HG02588 (cell line): Measurements from ENCODE around the gene TOP1.

Experiments
- ATAC-seq: cut with Tn5 transposase; IDR thresholded peaks from one replicate; pipeline ENCODE4 v1.9.1; 2021; ENCODE audit warnings: mild to moderate bottlenecking, moderate library complexity; ENCODE audit not compliant: unreplicated experiment

TOP1 gene

GRCh38 chr20:41140226-41141133 is 111.9 kb downstream of the TOP1 start:
- ATAC-seq, result no peak

DNA sequence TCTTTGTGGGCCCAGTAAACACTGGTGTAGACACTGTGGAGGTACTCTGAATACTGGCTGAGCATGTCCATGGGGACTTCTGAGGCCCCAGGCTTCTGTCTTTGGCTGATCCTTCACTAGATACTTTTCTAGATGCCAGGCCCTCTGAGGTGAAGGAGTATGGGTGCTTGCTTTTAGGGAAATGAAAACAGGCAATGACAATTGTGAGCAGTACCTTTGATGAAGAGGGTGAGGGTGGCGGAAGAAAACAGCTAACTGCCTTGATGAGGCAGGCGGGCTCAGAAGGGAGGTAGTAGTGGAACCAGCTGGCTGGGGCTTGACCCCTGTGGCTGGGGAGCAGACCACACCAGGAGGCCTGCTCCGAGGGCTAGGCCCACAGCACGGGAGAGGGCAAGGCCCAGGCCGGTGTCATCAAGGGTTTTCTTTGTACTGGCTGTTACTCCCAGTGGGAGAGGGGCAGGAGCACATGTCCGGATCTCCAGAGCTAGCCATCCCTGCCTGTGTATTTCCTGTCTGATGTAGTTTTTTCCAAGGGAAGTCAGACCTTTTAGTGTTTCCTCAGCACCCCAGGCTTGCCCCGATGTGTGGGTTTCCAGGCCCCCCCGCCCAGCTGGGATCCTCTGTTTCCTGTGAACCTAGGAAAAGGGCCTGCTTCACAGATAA is 112.7 kb downstream of the TOP1 start:
- no peak for ATAC-seq

DNA sequence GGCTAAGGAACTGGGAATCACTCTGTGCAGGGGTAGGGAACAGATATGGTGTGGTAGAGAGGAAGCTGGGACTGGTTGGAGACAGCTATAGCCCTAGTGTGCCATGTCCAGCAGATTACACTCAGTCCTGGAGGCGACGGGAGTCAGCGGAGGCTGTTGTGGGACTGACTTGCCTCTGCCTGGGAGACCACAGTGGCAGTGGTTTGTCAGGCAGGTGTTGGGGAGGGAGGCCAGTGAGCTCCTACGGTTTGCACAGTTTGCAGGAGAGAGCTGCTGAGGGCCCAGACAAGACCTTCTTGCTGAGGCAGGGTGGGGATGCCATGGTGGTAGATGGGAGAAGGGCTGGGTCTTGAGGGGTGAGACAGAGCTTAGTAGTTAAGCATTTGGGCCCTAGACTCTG is 113.6 kb downstream of the TOP1 start:
- ATAC-seq, result no peak

- no peak for ATAC-seq
These were observed 114.3 kb downstream of the TOP1 start for GRCh38 chr20:41142919-41143318.

DNA sequence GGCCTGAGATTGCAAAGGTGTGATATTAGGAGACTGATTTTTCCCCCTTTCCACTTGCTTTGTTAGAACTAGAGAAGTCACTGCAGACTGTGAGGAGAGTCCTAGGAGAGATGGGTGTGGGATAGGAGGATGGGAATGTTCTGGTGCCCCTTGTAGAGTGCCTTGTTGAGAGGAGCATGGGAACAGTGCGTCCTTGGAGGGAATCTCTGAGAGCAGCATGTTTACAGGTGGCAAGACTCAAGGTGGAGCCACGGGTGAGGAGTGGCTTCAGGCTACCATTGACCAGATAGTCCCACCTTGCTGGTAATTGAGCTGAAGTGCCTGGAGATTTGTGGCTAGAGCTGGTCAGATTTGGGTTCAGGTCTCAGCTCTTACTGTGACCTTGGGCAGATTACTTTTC is 114.7 kb downstream of the TOP1 start:
- ATAC-seq, result no peak

- no peak for ATAC-seq
These were observed 116.7 kb downstream of the TOP1 start for GRCh38 chr20:41145317-41145716.

DNA sequence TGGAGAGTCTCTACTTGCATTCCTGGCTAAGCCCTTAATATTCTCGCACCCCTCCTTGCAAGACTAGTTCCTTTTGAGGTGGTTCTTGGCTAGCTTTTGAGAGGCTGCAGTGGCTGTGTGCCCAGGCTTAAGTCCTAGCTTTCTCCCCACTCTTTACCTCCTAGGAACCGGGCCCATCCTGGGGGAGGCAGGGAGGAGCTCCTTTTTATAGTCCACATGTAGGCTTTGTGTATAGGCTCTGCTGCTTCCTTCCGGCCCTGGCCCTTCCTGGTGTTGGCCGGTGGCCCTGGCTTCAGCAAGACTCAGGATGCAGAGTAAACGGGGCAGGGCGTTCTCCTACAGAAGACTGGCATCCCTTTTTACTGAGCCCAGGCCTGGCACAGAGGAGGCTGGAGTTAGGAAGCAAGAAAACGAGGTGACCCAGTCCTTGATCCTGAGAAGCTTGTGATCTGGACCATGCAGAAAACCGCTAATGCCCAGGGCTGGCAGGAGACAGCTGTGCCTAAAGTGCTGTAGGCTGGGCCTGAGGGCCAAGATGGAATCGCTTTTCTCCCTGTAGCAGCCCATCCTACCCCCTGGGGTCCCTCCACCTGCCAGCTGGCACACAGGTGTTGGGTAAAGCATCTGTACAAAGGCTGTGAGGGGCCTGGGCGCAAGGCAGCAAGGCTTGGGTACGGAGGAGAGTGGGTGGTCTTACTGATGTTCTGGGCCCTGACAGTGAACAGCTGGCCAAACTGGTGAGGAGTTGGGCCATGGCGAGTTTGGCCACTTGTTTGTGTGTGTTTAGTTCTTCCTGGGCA is 117.4 kb downstream of the TOP1 start:
- ATAC-seq, result no peak

- no peak for ATAC-seq
These were observed 119.2 kb downstream of the TOP1 start for GRCh38 chr20:41147767-41148191.

DNA sequence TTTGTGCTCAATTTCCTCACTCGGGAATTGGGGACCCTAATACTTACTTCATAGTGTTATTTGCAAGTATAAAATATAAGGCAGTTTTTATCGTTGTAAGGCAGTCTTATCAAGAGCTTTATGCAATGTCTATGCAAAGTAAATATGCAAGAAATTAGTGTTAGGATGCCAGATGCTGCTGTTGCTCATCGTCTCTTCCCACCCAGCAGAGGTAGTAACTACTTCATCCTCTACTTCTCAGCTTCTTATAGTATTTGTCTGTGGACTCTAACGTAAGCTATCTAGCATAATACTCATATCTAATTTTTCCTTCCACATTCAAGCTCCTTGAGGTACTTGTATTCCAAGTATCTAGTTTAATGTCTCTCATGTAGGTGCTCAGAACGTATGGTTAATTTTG is 120.3 kb downstream of the TOP1 start:
- no peak for ATAC-seq

- ATAC-seq, result no peak
These were observed 122.0 kb downstream of the TOP1 start for GRCh38 chr20:41150664-41151063.

- no peak for ATAC-seq
These were observed 122.7 kb downstream of the TOP1 start for GRCh38 chr20:41151134-41151869.

DNA sequence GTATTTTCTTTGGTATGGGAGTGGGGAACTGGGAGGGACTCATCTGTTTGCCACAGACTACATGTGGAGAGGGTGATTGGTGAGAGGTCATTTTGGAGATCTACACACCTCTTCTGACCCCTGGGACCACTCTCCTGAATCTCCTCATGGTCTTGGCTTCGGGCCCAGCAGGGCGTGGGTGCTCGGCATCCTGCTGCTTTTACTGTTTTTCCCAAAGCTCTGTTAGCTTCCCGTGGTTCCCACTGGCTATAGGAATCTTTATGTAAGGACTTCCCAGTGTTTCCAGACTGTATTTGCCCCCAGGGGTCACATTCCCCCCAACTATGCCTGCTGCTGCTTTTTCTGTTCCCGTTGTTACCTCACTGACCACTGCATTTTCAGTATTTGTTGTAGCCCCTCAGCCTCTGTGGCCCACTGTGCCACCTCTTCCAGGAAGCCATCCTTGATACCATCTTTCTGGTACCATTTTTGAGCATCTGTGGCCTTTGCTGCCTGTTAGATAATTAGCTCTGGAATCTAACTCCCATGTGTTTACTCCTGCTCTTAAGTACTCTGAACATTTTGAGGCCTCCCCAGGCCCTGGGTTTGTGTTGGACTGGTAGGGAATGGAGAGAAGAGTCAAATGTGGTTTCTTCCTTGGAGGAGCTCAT is 123.6 kb downstream of the TOP1 start:
- no peak for ATAC-seq

DNA sequence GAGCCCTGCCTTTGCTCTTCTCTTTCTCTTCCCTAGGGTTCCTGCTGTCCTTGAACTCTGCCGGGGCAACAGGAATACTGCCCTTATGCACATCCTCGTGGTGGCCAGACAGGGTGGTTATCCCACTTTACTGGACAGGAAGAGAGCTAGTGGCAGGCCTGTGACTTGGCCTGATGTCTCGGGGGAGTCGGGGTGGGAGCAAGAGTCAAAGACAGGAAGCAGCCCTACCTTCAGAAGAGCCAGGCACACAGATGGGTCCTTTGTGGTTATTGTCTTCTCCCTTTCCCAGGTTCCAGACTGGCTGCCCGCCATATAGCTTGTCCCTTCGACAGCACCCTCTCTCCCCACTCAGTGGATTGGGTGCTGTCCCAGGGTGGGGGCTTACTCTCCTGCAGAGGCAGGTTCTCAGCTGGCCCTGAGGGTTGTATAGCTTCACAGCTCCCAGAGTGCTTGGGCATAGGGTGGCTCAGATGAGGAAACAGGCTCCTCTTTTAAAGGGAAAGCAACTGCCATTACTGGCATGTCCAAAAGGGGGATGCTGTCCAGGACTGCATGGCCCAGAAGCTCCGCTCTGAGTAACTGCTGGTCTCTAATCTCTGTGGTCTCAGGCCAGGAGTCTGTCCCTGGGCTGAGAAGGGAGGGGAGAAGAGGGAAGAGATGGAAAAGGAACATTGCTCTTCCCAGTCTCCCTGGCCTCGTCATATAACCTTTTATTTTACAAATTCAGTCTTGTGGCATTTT is 126.0 kb downstream of the TOP1 start:
- no peak for ATAC-seq

GRCh38 chr20:41155261-41155660 is 126.6 kb downstream of the TOP1 start:
- ATAC-seq, result no peak

DNA sequence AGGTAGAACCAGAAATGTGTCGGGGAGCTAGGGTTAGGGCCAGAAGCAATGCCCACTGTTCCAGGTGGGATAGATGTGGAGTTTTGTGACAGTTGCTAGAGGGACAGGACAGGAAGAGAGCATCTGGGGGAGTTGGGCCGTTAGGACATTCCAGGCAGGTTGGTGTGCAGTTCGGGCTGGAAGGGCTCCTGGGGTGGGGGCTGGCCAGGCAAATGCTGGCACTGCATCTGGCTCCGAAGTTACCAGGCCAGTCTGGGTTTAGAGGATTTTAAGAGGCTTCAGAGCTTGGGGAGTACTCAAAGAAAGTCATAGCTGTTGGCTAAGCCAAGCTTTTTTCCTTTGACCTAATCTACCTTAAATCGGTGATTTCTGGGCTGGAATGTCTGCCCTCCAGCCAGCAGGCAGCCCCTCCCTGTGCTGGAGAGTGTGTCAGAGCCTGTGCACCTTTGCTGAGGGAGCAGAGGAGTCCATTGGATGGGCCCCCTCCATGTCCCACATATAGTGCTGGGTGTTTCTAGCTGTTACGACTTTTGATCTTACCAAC is 129.5 kb downstream of the TOP1 start:
- no peak for ATAC-seq

GRCh38 chr20:41159547-41159946 is 130.9 kb downstream of the TOP1 start:
- no peak for ATAC-seq

DNA sequence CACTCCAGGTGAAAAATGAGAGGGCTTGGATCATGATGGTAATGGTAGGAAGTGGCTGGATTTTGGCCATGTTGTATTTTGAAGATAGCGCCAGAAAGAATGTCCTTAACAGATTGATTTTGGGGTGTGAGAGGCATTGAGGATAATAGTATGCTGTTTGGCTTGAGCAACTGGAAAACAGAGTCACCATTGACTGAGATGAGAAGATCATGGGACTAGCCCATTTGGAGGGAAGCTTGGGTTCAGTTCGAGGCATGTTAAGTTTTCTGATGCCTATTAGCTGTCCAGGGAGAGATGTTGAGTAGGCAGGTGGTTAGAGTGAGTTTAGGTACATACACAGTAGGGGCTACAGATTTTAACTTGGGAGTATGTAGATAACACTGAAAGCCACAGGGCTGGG is 132.1 kb downstream of the TOP1 start:
- no peak for ATAC-seq

DNA sequence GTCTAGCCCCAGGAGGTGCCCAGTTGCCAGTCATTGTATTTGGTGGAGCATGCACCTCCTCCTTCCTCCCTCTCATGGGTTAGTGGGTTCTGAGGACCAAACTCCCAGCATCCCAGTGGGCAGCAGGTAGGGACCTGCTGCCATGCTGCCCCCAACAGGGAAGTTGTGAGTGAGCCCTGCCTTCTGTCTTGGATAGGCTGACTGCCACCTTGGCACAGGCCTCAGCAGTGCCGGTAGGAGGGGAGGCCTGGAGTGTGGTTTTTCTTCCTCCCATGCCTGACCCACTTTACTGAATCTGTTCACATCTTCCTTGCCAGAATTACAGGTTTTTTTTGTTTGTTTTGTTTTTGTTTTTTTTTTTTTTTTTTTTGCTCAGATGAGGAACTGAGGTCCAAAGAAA is 133.3 kb downstream of the TOP1 start:
- ATAC-seq, result no peak

GRCh38 chr20:41162396-41162795 is 133.8 kb downstream of the TOP1 start:
- no peak for ATAC-seq
